ENCODE data around the gene SHISA7.

DNA sequence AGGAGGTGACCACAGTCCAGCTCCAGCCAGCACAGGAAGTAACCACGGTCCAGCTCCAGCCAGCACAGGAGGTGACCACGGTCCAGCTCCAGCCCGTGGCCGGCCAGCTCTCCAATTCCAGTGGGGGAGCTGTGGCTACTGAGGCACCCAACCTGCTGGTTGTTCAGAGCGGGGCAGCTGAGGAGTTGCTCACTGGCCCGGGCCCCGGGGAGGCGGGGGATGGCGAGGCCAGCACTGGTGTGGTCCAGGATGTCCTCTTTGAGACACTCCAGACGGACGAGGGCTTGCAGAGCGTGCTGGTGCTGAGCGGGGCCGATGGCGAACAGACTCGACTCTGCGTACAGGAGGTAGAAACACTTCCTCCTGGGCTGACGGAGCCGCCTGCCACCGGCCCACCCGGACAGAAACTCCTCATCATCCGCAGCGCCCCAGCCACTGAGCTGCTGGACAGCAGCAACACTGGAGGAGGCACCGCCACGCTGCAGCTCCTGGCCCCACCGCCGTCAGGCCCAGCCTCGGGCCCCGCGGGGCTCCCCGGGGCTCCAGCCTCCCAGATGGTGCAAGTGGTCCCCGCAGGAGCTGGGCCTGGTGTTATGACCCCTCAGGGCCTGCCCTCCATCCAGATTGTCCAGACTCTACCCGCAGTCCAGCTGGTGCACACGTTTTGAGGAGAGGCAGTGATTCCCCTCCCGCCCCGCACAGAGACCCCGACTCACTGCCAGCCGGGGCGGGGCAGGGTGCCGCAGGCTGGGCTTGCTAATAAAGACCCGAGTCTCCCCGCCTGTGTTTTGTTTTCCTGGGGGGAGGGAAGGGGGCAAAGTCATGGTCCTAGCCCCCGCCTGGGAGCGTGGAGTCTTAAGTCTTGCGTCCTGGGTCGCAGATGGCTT, 40.8 kb upstream of the SHISA7 start:
- TF ChIP-seq EZH2 (IDR thresholded peaks at IDR 0.05; ENCODE audit: low read length, missing control alignments), result no peak
- no peak for TF ChIP-seq CTCF (conservative IDR thresholded peaks at IDR 0.05 in 1 of 2, IDR thresholded peaks at IDR 0.05 in 1 of 2; ENCODE audit: low read depth in 1 of 2, low read length in 2 of 2)

Data from fibroblast of lung (primary cell).